GM12878 (cell line): Measurements from ENCODE around the gene NDE1. TPM values are rescaled to one million over a fixed set of nuclear protein-coding genes. Genes with fewer than 3 reads are reported as not detected.

Source experiments
- ATAC-seq: fragments of 200-7000 bp; cut with Tn5 transposase; 3 replicates; pipeline ENCODE4 v1.9.1; 2020; ENCODE audit warnings: mild to moderate bottlenecking, moderate library complexity
- BruUV-seq: library from RNA; stranded (reverse); fragments of 400-500 nt; replicated peaks from 2 replicates; lab custom pipeline; 2021; lab: Mats Ljungman, UMichigan
- CTCF ChIA-PET: fragments of 300-600 bp; sonication (Branson Sonifier 250); formaldehyde crosslinking; extraction: SDS; loops from one replicate; lab custom pipeline; 2021; ENCODE audit warnings: inconsistent platforms; lab: Yijun Ruan, JAX
- POLR2A ChIA-PET: fragments of 350-600 bp; formaldehyde crosslinking; extraction: SDS; loops from one replicate; lab custom pipeline; 2021; ENCODE audit warnings: inconsistent platforms; lab: Charles Lee
- RAD21 ChIA-PET: fragments of 300-600 bp; sonication (Branson Sonifier 250); formaldehyde crosslinking; loops from one replicate; lab custom pipeline; 2023; ENCODE audit warnings: antibody characterized with exemption; ENCODE audit not compliant: unreplicated experiment; lab: Charles Lee
- SMC1A ChIA-PET: fragments of 300-600 bp; sonication (Branson Sonifier 250); formaldehyde crosslinking; loops from one replicate; lab custom pipeline; 2023; ENCODE audit not compliant: unreplicated experiment, uncharacterized antibody; lab: Charles Lee
- DNase-seq: peaks from one replicate; pipeline ENCODE4 v3.0.0-alpha.2; 2011; ENCODE audit warnings: low read depth, low spot score
- FAIRE-seq: peaks from 3 replicates; lab custom pipeline; 2011; peaks lifted over from hg19 to GRCh38; lab: Jason Lieb, UNC
- H2AFZ ChIP-seq: 2 replicates; pipeline ENCODE4 v1.6.0; 2011; ENCODE audit warnings: low read depth, low read length, control low read depth; ENCODE audit not compliant: control insufficient read depth
- H3K27ac ChIP-seq: 2 replicates; pipeline ENCODE4 v1.5.1; 2011; ENCODE audit warnings: control low read depth; ENCODE audit not compliant: control insufficient read depth, insufficient read depth
- H3K27me3 ChIP-seq, 2 experiments: replicated peaks in 1 of 2; 2 replicates each; pipeline versions ENCODE4 v1.6.0 to v1.6.1; 2011; ENCODE audit warnings: low read length in 1 of 2; ENCODE audit not compliant: control insufficient read depth in 2 of 2, insufficient read depth in 2 of 2
- H3K36me3 ChIP-seq, 2 experiments: 2 replicates each; pipeline ENCODE4 v1.5.1; 2011; ENCODE audit warnings: low read length in 1 of 2; ENCODE audit not compliant: control insufficient read depth in 2 of 2, insufficient read depth in 2 of 2
- H3K4me1 ChIP-seq: 2 replicates; pipeline ENCODE4 v1.6.1; 2011; ENCODE audit warnings: mild to moderate bottlenecking, low read length, moderate library complexity, mixed read lengths; ENCODE audit not compliant: control insufficient read depth, insufficient read depth
- H3K4me2 ChIP-seq: 2 replicates; pipeline ENCODE4 v1.6.0; 2011; ENCODE audit warnings: control low read depth; ENCODE audit not compliant: control insufficient read depth, insufficient read depth
- H3K4me3 ChIP-seq: fragments of 200-600 bp; sonication (generic); 2 replicates; pipeline ENCODE4 v1.5.1; 2016
- H3K79me2 ChIP-seq: 2 replicates; pipeline ENCODE4 v1.6.0; 2011; ENCODE audit warnings: low read length; ENCODE audit not compliant: control insufficient read depth, insufficient read depth
- H3K9ac ChIP-seq: 2 replicates; pipeline ENCODE4 v1.8.0; 2011; ENCODE audit warnings: low read length, control low read depth, mixed read lengths; ENCODE audit not compliant: control insufficient read depth, insufficient read depth
- H3K9me3 ChIP-seq: replicated peaks from 3 replicates; pipeline ENCODE4 v1.5.1; 2011; ENCODE audit warnings: mild to moderate bottlenecking, low read length; ENCODE audit not compliant: control insufficient read depth, insufficient read depth
- H4K20me1 ChIP-seq: 2 replicates; pipeline ENCODE4 v1.6.0; 2011; ENCODE audit not compliant: control insufficient read depth, insufficient read depth
- BHLHE40 ChIP-seq, 2 experiments: fragments of 450-650 bp in 1 of 2; IDR thresholded peaks; 2 replicates each; pipeline ENCODE4 v1.6.1; 2011 to 2017; ENCODE audit warnings: low read depth in 2 of 2, borderline replicate concordance in 1 of 2, improper control_type of control experiment in 1 of 2, low read length in 1 of 2, mild to moderate bottlenecking in 1 of 2
- CREB1 ChIP-seq: IDR thresholded peaks from 2 replicates; pipeline ENCODE4 v1.6.1; 2012; ENCODE audit warnings: low read depth, mild to moderate bottlenecking, inconsistent platforms
- HDAC2 ChIP-seq: fragments of 200-600 bp; sonication (generic); IDR thresholded peaks from 2 replicates; pipeline ENCODE4 v1.6.1; 2017
- IKZF2 ChIP-seq, 2 experiments: fragments of 450-650 bp; IDR thresholded peaks; 2 replicates each; pipeline ENCODE4 v1.6.1; 2017; ENCODE audit warnings: mild to moderate bottlenecking in 2 of 2, moderate library complexity in 2 of 2
- JUND ChIP-seq: IDR thresholded peaks from 2 replicates; pipeline ENCODE4 v1.6.1; 2012; ENCODE audit warnings: low read depth, mild to moderate bottlenecking, low read length, improper control_type of control experiment, moderate library complexity
- MEF2A ChIP-seq: IDR thresholded peaks from 2 replicates; pipeline ENCODE4 v1.6.1; 2011; ENCODE audit warnings: low read depth, mild to moderate bottlenecking, low read length, moderate library complexity; ENCODE audit not compliant: insufficient read depth
- NFIC ChIP-seq: IDR thresholded peaks from 2 replicates; pipeline ENCODE4 v1.6.1; 2012; ENCODE audit warnings: low read depth, mild to moderate bottlenecking, inconsistent platforms, low read length, moderate library complexity
- NR2F1 ChIP-seq: fragments of 450-650 bp; conservative IDR thresholded peaks from 2 replicates; pipeline ENCODE4 v1.6.1; 2017; ENCODE audit warnings: mild to moderate bottlenecking
- POLR2AphosphoS2 ChIP-seq: IDR thresholded peaks from 2 replicates; pipeline ENCODE4 v1.6.1; 2011; ENCODE audit warnings: low read depth, mild to moderate bottlenecking, low read length, improper control_type of control experiment, moderate library complexity
- RB1 ChIP-seq: fragments of 450-650 bp; formaldehyde crosslinking; IDR thresholded peaks from 2 replicates; pipeline ENCODE4 v1.6.1; 2017; ENCODE audit warnings: mild to moderate bottlenecking, borderline replicate concordance
- SIN3A ChIP-seq: IDR thresholded peaks from 2 replicates; pipeline ENCODE4 v1.6.1; 2012; ENCODE audit warnings: low read depth, low read length, improper control_type of control experiment
- SMAD5 ChIP-seq: IDR thresholded peaks from 2 replicates; pipeline ENCODE4 v1.6.1; 2016; ENCODE audit warnings: antibody characterized with exemption, low read depth
- SREBF2 ChIP-seq: IDR thresholded peaks from 2 replicates; pipeline ENCODE4 v1.6.1; 2012; ENCODE audit warnings: mild to moderate bottlenecking, low read length
- ZNF207 ChIP-seq: fragments of 450-650 bp; IDR thresholded peaks from 2 replicates; pipeline ENCODE4 v1.6.1; 2014; ENCODE audit warnings: antibody characterized with exemption, mild to moderate bottlenecking, borderline replicate concordance
- ZNF24 ChIP-seq: fragments of 450-650 bp; IDR thresholded peaks from 2 replicates; pipeline ENCODE4 v1.6.1; 2017; ENCODE audit warnings: antibody characterized with exemption, mild to moderate bottlenecking
- ZNF274 ChIP-seq: IDR thresholded peaks from one replicate; pipeline ENCODE4 v1.8.0; 2011; ENCODE audit not compliant: insufficient read length, insufficient read depth
- ZNF384 ChIP-seq: IDR thresholded peaks from 2 replicates; pipeline ENCODE4 v1.6.1; 2012; ENCODE audit warnings: low read depth, mild to moderate bottlenecking, low read length, improper control_type of control experiment, borderline replicate concordance
- WGBS: methylation state at CpG from one replicate; pipeline ENCODE4 v1.1.6; 2016; ENCODE audit warnings: low lambda C conversion rate; ENCODE audit not compliant: insufficient replicate concordance, insufficient coverage; ENCODE audit errors: missing lambda C conversion rate; 5-methylcytosine and 5-hydroxymethylcytosine counted together
- in situ Hi-C: fragments of 300-500 bp; cut with MboI; formaldehyde crosslinking; loops from 9 replicates; pipeline ENCODE4 v1.14.3; 2018; ENCODE audit warnings: mixed read lengths
- intact Hi-C: fragments of 100-400 bp; cut with micrococcal nuclease; formaldehyde crosslinking; loops from one replicate; pipeline ENCODE4 v1.14.2; 2022; ENCODE audit not compliant: unreplicated experiment
- polyA plus RNA-seq, 11 experiments: library from polyadenylated mRNA; depleted of rRNA in 4 of 11; unstranded in 6 of 11; stranded (reverse) in 5 of 11; fragments of >200 nt; fragmentation: Nextera tagmentation in 4 of 11; fragmentation: Illumina TruSeq in 1 of 11; extraction: Ambion mirVana in 4 of 11; extraction: Trizol in 1 of 11; gene quantifications; 1 replicate in 1 of 11; 2 replicates in 10 of 11; pipeline versions ENCODE4 v1.2.1 to v1.2.3, GENCODE V29; 2011 to 2016; ENCODE audit warnings: inconsistent platforms in 2 of 11, missing spikeins in 2 of 11, low read depth in 1 of 11
- total RNA-seq, 4 experiments: library from RNA; depleted of rRNA in 3 of 4; stranded (reverse); fragments of >200 nt in 3 of 4; fragmentation: Illumina TruSeq in 1 of 4; extraction: Trizol in 1 of 4; gene quantifications; 2 replicates each; pipeline versions ENCODE4 v1.2.1 to v1.2.3, GENCODE V29; 2013 to 2021
- TF ChIP-seq, protein P1 (sequence below): fragments of 450-650 bp; IDR thresholded peaks from 2 replicates; pipeline ENCODE4 v1.6.1; 2017; ENCODE audit warnings: mild to moderate bottlenecking, moderate library complexity
- TF ChIP-seq, protein P2 (sequence below): IDR thresholded peaks from 2 replicates; pipeline ENCODE4 v1.6.1; 2011; ENCODE audit warnings: borderline replicate concordance, low read depth, mild to moderate bottlenecking, moderate library complexity, low read length; ENCODE audit not compliant: insufficient read depth, poor library complexity, severe bottlenecking

Gene NDE1
- total and polyA plus RNA-seq, 10 of the 15 experiments (the other 5 are each of a cell fraction or from before 2014, with no cell fraction given) = 5.7 to 148 (median 87.8) TPM

DNA sequence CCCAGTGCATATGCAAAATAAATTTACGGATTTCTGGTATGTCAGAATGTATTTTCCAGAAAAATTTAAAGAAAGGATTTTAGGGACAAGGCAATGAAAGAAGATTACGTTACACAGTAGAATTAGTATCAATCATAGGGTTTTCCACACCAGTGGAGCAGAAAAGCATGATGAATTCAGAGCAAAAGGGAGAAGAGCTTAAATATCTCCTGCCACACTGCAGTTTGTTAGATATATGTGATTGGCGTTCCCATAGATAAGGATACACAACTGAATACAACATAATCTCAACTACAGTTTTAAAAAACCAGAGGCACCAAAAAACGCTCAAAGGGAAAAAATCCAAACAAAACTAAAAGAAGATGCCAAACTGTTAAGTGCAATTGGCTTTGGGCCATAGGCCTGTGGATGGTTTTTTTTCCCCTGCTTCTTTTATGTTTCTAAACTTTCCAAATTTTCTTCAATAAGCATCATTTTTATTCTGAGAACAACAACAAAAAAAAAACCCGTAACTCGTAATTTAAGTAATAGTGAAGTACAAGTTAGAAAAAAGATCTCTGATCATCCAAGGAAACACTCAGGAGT, 29.3 kb upstream of the NDE1 start:
- WGBS = 58% methylated on average over 6 of the region's 6 CpGs

More for the DNA sequence above, 29.3 kb upstream of the NDE1 start:
- POLR2A ChIA-PET = interaction anchor here (0.8 to 1.1 kb wide), 2 partner anchors 14 to 21 kb away, joined by 3 to 4 read pairs; no protein-coding TSS in a partner anchor
- Histone ChIP-seq H2AFZ (no peak overlapping the region), H3K4me2 (no peak overlapping the region), H3K9ac (no peak overlapping the region), H3K36me3 (peaks cover 18 to 50% of the 10 kb centered on the region in 2 experiments), H3K9me3 (no peaks in the 10 kb centered on the region), H3K4me1 (no peaks in the 10 kb centered on the region), H3K79me2 (no peaks in the 10 kb centered on the region), H3K27me3 (no peaks in the 10 kb centered on the region), H3K4me3 (no peak overlapping the region), H4K20me1 (no peaks in the 10 kb centered on the region), H3K27ac (no peak overlapping the region)
- RAD21 ChIA-PET = interaction anchor here (0.5 kb wide), 1 partner anchor 13 kb away, joined by 3 read pairs; no protein-coding TSS in a partner anchor
- intact Hi-C loops (no loop called here), in situ Hi-C loops (no loop called here)
- DNase-seq (no peak), FAIRE-seq (no peak), ATAC-seq (no peak)
- no TSS peak for BruUV-seq
- SMC1A ChIA-PET = interaction anchor here (0.6 to 1.5 kb wide), 3 partner anchors 16 to 25 kb away, joined by 3 to 6 read pairs (median 3); no protein-coding TSS in a partner anchor
- TF ChIP-seq MEF2A = no peak
- TF ChIP-seq, protein P1, sequence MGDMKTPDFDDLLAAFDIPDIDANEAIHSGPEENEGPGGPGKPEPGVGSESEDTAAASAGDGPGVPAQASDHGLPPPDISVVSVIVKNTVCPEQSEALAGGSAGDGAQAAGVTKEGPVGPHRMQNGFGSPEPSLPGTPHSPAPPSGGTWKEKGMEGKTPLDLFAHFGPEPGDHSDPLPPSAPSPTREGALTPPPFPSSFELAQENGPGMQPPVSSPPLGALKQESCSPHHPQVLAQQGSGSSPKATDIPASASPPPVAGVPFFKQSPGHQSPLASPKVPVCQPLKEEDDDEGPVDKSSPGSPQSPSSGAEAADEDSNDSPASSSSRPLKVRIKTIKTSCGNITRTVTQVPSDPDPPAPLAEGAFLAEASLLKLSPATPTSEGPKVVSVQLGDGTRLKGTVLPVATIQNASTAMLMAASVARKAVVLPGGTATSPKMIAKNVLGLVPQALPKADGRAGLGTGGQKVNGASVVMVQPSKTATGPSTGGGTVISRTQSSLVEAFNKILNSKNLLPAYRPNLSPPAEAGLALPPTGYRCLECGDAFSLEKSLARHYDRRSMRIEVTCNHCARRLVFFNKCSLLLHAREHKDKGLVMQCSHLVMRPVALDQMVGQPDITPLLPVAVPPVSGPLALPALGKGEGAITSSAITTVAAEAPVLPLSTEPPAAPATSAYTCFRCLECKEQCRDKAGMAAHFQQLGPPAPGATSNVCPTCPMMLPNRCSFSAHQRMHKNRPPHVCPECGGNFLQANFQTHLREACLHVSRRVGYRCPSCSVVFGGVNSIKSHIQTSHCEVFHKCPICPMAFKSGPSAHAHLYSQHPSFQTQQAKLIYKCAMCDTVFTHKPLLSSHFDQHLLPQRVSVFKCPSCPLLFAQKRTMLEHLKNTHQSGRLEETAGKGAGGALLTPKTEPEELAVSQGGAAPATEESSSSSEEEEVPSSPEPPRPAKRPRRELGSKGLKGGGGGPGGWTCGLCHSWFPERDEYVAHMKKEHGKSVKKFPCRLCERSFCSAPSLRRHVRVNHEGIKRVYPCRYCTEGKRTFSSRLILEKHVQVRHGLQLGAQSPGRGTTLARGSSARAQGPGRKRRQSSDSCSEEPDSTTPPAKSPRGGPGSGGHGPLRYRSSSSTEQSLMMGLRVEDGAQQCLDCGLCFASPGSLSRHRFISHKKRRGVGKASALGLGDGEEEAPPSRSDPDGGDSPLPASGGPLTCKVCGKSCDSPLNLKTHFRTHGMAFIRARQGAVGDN = no peak
- TF ChIP-seq CREB1 = no peak
- no peak for TF ChIP-seq IKZF2 (IDR thresholded peaks at IDR 0.05)
- TF ChIP-seq ZNF274 = no peak
- TF ChIP-seq ZNF207 = no peak
- TF ChIP-seq POLR2AphosphoS2 = no peak
- no peak for TF ChIP-seq SMAD5
- TF ChIP-seq, protein P2, sequence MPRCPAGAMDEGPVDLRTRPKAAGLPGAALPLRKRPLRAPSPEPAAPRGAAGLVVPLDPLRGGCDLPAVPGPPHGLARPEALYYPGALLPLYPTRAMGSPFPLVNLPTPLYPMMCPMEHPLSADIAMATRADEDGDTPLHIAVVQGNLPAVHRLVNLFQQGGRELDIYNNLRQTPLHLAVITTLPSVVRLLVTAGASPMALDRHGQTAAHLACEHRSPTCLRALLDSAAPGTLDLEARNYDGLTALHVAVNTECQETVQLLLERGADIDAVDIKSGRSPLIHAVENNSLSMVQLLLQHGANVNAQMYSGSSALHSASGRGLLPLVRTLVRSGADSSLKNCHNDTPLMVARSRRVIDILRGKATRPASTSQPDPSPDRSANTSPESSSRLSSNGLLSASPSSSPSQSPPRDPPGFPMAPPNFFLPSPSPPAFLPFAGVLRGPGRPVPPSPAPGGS = no peak
- no peak for TF ChIP-seq NR2F1
- no peak for TF ChIP-seq ZNF24
- TF ChIP-seq SIN3A = no peak
- TF ChIP-seq SREBF2 = no peak
- no peak for TF ChIP-seq JUND
- TF ChIP-seq HDAC2 = no peak
- TF ChIP-seq ZNF384 = no peak
- no peak for TF ChIP-seq NFIC
- TF ChIP-seq BHLHE40 (IDR thresholded peaks at IDR 0.05; ENCODE audit: borderline replicate concordance in 1 of 2, low read depth in 2 of 2, low read length in 1 of 2) = no peak
- no peak for TF ChIP-seq RB1
- CTCF ChIA-PET = no interaction called here
